ENCODE data around the gene TCF12. TPM values are rescaled to one million over a fixed set of nuclear protein-coding genes. Genes with fewer than 3 reads are reported as not detected.

Gene TCF12
- total RNA-seq, 1 donor from 2014 or later: 194 TPM

DNA sequence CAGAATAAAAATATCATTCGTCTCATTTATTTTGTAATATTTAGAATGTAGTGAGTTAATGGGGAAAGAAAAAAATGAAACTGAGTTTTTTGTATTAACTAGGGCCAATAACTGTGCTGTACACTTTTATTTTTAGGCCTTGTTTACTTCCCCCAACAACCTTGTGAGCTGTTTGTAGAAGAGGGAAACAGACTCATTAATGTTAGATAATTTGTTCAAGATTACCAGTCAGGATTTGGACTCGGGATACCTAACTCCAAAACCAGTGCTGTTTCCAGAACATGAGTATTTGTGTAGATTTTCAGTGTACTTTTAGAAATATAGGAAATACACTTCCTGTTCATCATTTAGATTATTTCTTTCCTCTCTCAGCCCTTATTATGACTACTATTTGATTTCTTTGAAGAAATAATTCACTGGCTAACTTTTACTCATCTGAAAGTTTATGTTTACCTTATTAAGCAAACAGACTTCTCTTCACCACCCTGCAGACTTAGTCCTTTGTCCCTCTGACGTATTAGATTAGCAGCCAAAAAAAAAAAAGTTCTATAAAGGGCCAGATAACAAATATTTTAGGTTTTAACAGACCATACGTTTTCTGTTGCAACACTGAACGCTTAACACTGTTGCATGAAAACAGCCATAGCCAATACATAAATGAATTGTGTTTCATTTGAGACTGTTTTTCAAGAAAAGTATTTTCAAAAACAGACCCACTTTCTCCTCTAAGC is 265.3 kb downstream of the TCF12 start:
- TF ChIP-seq, protein P1, sequence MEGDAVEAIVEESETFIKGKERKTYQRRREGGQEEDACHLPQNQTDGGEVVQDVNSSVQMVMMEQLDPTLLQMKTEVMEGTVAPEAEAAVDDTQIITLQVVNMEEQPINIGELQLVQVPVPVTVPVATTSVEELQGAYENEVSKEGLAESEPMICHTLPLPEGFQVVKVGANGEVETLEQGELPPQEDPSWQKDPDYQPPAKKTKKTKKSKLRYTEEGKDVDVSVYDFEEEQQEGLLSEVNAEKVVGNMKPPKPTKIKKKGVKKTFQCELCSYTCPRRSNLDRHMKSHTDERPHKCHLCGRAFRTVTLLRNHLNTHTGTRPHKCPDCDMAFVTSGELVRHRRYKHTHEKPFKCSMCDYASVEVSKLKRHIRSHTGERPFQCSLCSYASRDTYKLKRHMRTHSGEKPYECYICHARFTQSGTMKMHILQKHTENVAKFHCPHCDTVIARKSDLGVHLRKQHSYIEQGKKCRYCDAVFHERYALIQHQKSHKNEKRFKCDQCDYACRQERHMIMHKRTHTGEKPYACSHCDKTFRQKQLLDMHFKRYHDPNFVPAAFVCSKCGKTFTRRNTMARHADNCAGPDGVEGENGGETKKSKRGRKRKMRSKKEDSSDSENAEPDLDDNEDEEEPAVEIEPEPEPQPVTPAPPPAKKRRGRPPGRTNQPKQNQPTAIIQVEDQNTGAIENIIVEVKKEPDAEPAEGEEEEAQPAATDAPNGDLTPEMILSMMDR (IDR thresholded peaks at IDR 0.05; ENCODE audit: unreplicated experiment): no peak
- Mint-ChIP-seq H3K36me3 (peaks cover 26% of the 10 kb centered on the region), H3K27me3 (ENCODE audit: low read depth) (no peaks in the 10 kb centered on the region), H3K4me3 (no peak overlapping the region), H3K27ac (peak overlapping the region; percentile 33), H3K4me1 (peaks cover 8% of the 10 kb centered on the region), H3K9me3 (peaks cover 15% of the 10 kb centered on the region)
- no peak for DNase-seq (ENCODE audit: low spot score in 2 of 2, unreplicated experiment in 2 of 2)

DNA sequence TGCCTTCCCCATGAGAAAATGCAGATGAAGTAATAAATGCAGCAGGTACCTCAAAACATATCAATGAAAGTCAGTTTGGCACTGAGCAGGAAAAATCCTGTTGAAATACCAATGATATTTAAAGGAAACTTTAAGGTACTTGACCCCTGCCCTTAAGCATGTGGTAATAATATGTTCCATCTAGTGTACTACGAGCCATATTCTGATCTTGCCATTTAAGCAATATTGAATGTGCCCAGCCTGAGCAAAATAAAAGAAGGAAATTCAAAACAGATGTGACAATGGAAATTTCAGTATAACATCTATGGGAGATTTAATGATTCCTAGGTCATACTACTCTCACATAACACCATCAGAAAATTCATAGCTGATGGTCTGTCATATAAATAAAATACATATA is 266.1 kb downstream of the TCF12 start:
- Mint-ChIP-seq H3K4me1 (peaks cover 8% of the 10 kb centered on the region), H3K4me3 (no peak overlapping the region), H3K9me3 (peaks cover 15% of the 10 kb centered on the region), H3K27me3 (ENCODE audit: low read depth) (no peaks in the 10 kb centered on the region), H3K36me3 (peaks cover 26% of the 10 kb centered on the region), H3K27ac (peak overlapping the region; percentile 11)
- TF ChIP-seq, protein P1 (IDR thresholded peaks at IDR 0.05; ENCODE audit: unreplicated experiment): no peak
- no peak for DNase-seq (ENCODE audit: low spot score in 2 of 2, unreplicated experiment in 2 of 2)

DNA sequence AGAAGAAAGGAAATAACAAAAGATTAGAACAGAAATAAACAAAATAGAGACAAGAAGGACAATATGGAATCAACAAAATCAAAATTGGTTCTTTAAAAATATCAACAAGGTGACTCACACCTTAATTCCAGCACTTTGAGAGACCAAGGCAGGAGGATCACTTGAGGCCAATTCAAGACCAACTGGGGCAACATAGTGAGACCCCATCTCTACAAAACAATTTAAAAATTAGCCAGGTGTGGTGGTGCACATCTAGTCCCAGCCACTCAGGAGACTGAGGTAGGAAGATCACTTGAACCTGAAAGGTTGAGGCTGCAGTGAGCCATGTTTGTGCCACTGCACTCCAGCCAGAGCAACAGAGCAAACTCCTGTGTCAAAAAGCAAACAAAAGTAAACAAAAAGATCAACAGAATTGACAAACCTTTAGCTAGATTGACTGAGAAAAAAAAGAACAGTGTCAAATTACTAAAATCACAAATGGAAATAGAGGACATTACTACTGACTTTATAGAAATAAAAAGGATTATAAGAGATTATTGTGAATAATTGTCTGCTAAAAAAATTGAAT is 267.1 kb downstream of the TCF12 start:
- H3K36me3 Mint-ChIP-seq: peaks cover 24% of the 10 kb centered on the region
- H3K9me3 Mint-ChIP-seq: peaks cover 15% of the 10 kb centered on the region
- H3K27ac Mint-ChIP-seq: no peak overlapping the region
- peaks cover 8% of the 10 kb centered on the region for H3K4me1 Mint-ChIP-seq
- TF ChIP-seq, protein P1 (IDR thresholded peaks at IDR 0.05; ENCODE audit: unreplicated experiment): no peak
- H3K4me3 Mint-ChIP-seq: no peak overlapping the region
- no peaks in the 10 kb centered on the region for H3K27me3 Mint-ChIP-seq (ENCODE audit: low read depth)
- DNase-seq (ENCODE audit: low spot score in 2 of 2, unreplicated experiment in 2 of 2): no peak

DNA sequence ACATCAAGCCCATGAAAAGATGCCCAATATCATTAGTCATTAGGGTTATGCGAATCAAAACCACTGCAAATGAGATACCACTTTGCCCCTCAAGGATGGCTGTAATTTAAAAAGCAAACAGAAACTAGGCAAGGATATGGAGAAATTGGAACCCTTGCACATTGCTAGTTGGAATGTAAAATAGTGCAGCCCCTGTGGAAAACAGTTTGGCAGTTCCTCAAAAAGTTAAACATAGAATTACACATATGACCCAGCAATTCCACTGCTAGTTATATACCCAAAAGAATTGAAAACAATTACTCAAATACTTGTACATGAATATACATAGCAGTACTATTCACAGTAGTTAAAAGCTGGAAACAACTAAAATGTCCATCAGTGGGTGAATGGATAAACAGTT is 271.0 kb downstream of the TCF12 start:
- TF ChIP-seq, protein P1 (IDR thresholded peaks at IDR 0.05; ENCODE audit: unreplicated experiment): no peak
- peaks cover 2% of the 10 kb centered on the region for H3K4me1 Mint-ChIP-seq
- H3K27ac Mint-ChIP-seq: no peak overlapping the region
- H3K36me3 Mint-ChIP-seq: peaks cover 26% of the 10 kb centered on the region
- no peak overlapping the region for H3K4me3 Mint-ChIP-seq
- H3K9me3 Mint-ChIP-seq: peaks cover 15% of the 10 kb centered on the region
- no peak for DNase-seq (ENCODE audit: low spot score in 2 of 2, unreplicated experiment in 2 of 2)
- H3K27me3 Mint-ChIP-seq (ENCODE audit: low read depth): no peaks in the 10 kb centered on the region

DNA sequence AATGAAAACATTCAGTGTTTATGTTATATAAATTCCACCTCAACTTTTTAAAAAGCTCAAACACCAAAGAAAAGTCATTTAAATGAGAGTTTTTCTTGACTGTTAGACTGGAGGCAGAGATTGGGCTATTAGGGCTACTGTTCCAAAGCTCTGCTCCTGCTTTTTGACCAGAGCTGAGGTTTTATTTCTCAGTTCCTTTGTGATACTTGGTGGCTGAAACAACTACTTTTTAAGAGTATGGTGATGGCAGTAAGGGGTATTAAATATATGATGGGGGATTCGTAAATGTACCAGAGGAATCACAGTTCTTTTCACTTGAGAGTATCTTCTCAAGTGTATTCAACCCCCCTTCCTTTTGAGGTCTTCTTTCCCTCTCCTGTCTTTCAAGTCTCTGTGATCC is 271.8 kb downstream of the TCF12 start:
- H3K27me3 Mint-ChIP-seq (ENCODE audit: low read depth): no peaks in the 10 kb centered on the region
- TF ChIP-seq, protein P1 (IDR thresholded peaks at IDR 0.05; ENCODE audit: unreplicated experiment): no peak
- no peak for DNase-seq (ENCODE audit: low spot score in 2 of 2, unreplicated experiment in 2 of 2)
- peaks cover 25% of the 10 kb centered on the region for H3K36me3 Mint-ChIP-seq
- H3K9me3 Mint-ChIP-seq: peaks cover 14% of the 10 kb centered on the region
- H3K4me3 Mint-ChIP-seq: no peak overlapping the region
- H3K27ac Mint-ChIP-seq: no peak overlapping the region
- no peaks in the 10 kb centered on the region for H3K4me1 Mint-ChIP-seq

All from mesothelial cell of epicardium (in vitro differentiated cells).